ENCODE measurements around the gene ODF4.
"Not testable (repeated sequence)": the region's sequence is repeated elsewhere in the genome, so short reads cannot be mapped to it uniquely, and the experiment has no call there.

Gene ODF4

DNA sequence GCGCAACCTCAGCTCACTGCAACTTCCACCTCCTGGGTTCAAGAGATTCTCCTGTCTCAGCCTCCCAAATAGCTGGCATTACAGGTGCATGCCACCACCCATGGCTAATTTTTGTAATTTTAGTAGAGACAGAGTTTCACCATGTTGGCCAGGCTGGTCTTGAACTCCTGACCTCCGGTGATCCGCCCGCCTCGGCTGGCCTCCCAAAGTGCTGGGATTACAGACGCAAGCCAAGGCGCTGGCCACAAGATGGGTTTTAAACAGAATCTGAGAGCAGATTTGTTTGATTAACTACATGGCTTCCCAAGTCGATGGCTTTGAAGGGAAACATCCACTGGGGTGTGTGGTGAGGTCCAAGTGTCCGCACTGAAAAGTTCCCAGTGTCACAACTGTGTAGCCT is 54.9 kb downstream of the ODF4 start:
- not testable (repeated sequence) for DNase-seq (ENCODE audit: low read depth in 2 of 2)
